ENCODE results near the gene ADGRD2. TPM values are rescaled to one million over a fixed set of nuclear protein-coding genes. Genes with fewer than 3 reads are reported as not detected.

The ADGRD2 gene
- total RNA-seq, 1 donor from 2014 or later = not detected

GRCh38 chr9:124465736-124466135 is 15.5 kb downstream of the ADGRD2 start:
- Mint-ChIP-seq H3K36me3 (ENCODE audit: low read depth) (no peaks in the 10 kb centered on the region), H3K27me3 (peaks cover 8% of the 10 kb centered on the region), H3K4me3 (no peak overlapping the region), H3K4me1 (peaks cover 5% of the 10 kb centered on the region), H3K9me3 (no peaks in the 10 kb centered on the region), H3K27ac (no peak overlapping the region)
- POLR2A ChIA-PET = no interaction called here
- ATAC-seq (ENCODE audit: low read depth) (no peak), DNase-seq (no peak)
- intact Hi-C loops (cut with micrococcal nuclease) = no loop called here
- TF ChIP-seq CTCF (IDR thresholded peaks at IDR 0.05) = no peak
- CTCF ChIA-PET = no interaction called here

- no peaks in the 10 kb centered on the region for H3K36me3 Mint-ChIP-seq (ENCODE audit: low read depth)
- no peaks in the 10 kb centered on the region for H3K9me3 Mint-ChIP-seq
- H3K4me3 Mint-ChIP-seq = no peak overlapping the region
- no peak for TF ChIP-seq CTCF (IDR thresholded peaks at IDR 0.05)
- ChIA-PET CTCF (no interaction called here), POLR2A (no interaction called here)
- no peak for ATAC-seq (ENCODE audit: low read depth)
- H3K4me1 Mint-ChIP-seq = peaks cover 5% of the 10 kb centered on the region
- H3K27ac Mint-ChIP-seq = no peak overlapping the region
- H3K27me3 Mint-ChIP-seq = peaks cover 11% of the 10 kb centered on the region
- intact Hi-C loops (cut with micrococcal nuclease) = no loop called here
- no peak for DNase-seq
Measured at GRCh38 chr9:124467410-124468060, 17.3 kb downstream of the ADGRD2 start.

- ChIA-PET CTCF (no interaction called here), POLR2A (no interaction called here)
- Mint-ChIP-seq H3K4me3 (no peak overlapping the region), H3K27ac (no peak overlapping the region), H3K36me3 (ENCODE audit: low read depth) (no peaks in the 10 kb centered on the region), H3K27me3 (peaks cover 11% of the 10 kb centered on the region), H3K9me3 (no peaks in the 10 kb centered on the region), H3K4me1 (peaks cover 5% of the 10 kb centered on the region)
- intact Hi-C loops (cut with micrococcal nuclease) = no loop called here
- no peak for DNase-seq
- ATAC-seq (ENCODE audit: low read depth) = no peak
- TF ChIP-seq CTCF (IDR thresholded peaks at IDR 0.05) = no peak
Measured at GRCh38 chr9:124468061-124468740, 17.9 kb downstream of the ADGRD2 start.

GRCh38 chr9:124469011-124469832 is 19.0 kb downstream of the ADGRD2 start:
- no peak for DNase-seq
- Mint-ChIP-seq H3K27ac (no peak overlapping the region), H3K36me3 (ENCODE audit: low read depth) (no peaks in the 10 kb centered on the region), H3K4me3 (no peak overlapping the region), H3K27me3 (peaks cover 8% of the 10 kb centered on the region), H3K9me3 (no peaks in the 10 kb centered on the region), H3K4me1 (peaks cover 5% of the 10 kb centered on the region)
- intact Hi-C loops (cut with micrococcal nuclease) = no loop called here
- TF ChIP-seq CTCF (IDR thresholded peaks at IDR 0.05) = no peak
- POLR2A ChIA-PET = no interaction called here
- no peak for ATAC-seq (ENCODE audit: low read depth)
- CTCF ChIA-PET = no interaction called here

- ATAC-seq (ENCODE audit: low read depth) (no peak), DNase-seq (no peak)
- peaks cover 5% of the 10 kb centered on the region for H3K4me1 Mint-ChIP-seq
- H3K27ac Mint-ChIP-seq = no peak overlapping the region
- CTCF ChIA-PET = no interaction called here
- TF ChIP-seq CTCF (IDR thresholded peaks at IDR 0.05) = no peak
- intact Hi-C loops (cut with micrococcal nuclease) = no loop called here
- H3K4me3 Mint-ChIP-seq = no peak overlapping the region
- H3K36me3 Mint-ChIP-seq (ENCODE audit: low read depth) = no peaks in the 10 kb centered on the region
- POLR2A ChIA-PET = no interaction called here
- no peaks in the 10 kb centered on the region for H3K9me3 Mint-ChIP-seq
- H3K27me3 Mint-ChIP-seq = peaks cover 11% of the 10 kb centered on the region
Measured at GRCh38 chr9:124470306-124470705, 20.1 kb downstream of the ADGRD2 start.
